Cerebellar cortex (tissue), 1 donor: ENCODE measurements around the gene REEP5.
"Not testable (repeated sequence)": the region's sequence is repeated elsewhere in the genome, so short reads cannot be mapped to it uniquely, and the experiment has no call there.

Experiments used
- DNase-seq: peaks from one replicate; pipeline ENCODE4 v3.0.0-alpha.2; 2015; ENCODE audit warnings: low spot score

The REEP5 gene

DNA sequence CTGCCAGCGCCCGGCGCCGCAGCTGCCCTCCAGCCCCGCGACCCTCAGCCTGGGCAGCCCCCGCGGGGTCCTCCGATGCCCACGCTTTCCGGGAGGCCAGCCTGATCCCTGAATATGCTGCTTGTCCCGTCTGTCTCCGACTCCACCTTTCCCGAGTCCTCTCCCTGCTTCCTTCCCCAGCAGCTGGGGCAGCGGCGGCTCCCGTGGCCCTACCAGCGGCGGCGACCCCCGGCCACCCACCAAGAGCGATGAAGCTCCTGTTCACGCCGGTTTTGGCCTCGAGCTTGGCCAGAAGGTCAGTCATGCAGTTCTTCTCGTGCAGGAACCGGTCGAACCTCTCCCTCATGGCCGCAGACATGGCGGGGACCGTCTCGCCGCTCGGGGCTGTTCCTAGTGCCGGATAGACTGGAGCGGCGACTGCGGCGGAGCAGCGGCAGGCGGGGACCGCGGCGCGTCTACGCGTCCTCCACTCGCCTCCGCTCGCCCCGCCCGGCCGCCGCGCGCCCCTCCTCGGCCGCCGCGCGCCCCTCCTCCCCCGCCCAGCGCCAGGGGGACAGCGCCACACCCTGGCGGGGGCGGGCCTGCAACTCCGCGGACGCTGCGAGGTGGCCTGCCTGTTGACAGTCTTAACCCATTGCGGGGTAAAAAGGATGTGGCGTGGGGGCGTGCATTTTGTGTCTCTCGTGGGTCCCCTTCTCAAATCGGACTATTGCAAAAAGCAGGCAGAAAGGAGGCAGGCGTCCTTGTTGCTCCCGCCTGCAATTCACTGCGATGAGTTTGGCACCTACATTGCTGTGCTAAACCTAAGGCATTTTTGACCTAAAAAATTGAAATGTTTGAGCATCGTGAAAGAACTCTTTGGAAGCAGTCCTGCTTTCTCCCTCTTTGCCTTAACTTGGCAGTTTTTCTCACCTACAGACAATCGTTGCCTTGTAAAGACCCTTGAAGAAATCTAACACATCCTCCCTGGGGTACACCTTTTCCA, at the start of gene REEP5:
Gene REEP5, minus strand, starts transcription at position 395 of the 985 bp plus-strand sequence. Its CDS starts 37 bp downstream, at position 358.
- DNase-seq = peak; percentile 74

- DNase-seq = no peak
These were observed 49.2 kb upstream of the REEP5 start for GRCh38 chr5:112971276-112971675.

GRCh38 chr5:112968411-112969106, 46.5 kb upstream of the REEP5 start:
- DNase-seq = no peak

DNA sequence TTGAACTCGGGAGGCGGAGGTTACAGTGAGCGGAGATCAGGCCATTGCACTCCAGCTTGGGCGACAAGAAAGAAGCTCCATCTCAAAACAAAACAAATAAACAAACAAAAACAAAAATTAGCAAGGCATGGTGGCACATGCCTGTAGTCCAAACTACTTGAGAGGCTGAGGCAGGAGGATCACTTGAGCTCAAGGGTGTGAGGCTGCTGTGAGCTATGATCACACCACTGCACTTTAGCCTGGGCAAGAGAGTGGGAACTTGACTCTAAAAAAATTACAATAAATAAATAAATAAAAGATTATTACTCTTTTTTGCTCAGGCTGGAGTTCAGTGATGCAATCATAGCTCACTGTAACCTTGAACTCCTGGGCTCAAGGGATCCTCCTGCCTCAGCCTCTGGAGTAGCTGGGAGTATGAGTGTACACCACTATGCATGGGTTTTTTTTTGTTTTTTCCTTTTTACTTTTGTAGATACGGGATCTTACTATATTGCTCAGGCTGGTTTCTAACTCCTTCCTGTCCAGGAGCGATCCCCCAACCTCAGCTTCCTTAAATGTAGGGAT, 45.6 kb upstream of the REEP5 start:
- no peak for DNase-seq

- DNase-seq = no peak
These were observed 43.8 kb upstream of the REEP5 start for GRCh38 chr5:112965733-112966306.

- DNase-seq = not testable (repeated sequence)
These were observed 41.3 kb upstream of the REEP5 start for GRCh38 chr5:112963374-112963733.

- DNase-seq = no peak
These were observed 39.0 kb upstream of the REEP5 start for GRCh38 chr5:112960863-112961504.

GRCh38 chr5:112960315-112960714, 38.3 kb upstream of the REEP5 start:
- DNase-seq = no peak

GRCh38 chr5:112959872-112960271, 37.8 kb upstream of the REEP5 start:
- not testable (repeated sequence) for DNase-seq

DNA sequence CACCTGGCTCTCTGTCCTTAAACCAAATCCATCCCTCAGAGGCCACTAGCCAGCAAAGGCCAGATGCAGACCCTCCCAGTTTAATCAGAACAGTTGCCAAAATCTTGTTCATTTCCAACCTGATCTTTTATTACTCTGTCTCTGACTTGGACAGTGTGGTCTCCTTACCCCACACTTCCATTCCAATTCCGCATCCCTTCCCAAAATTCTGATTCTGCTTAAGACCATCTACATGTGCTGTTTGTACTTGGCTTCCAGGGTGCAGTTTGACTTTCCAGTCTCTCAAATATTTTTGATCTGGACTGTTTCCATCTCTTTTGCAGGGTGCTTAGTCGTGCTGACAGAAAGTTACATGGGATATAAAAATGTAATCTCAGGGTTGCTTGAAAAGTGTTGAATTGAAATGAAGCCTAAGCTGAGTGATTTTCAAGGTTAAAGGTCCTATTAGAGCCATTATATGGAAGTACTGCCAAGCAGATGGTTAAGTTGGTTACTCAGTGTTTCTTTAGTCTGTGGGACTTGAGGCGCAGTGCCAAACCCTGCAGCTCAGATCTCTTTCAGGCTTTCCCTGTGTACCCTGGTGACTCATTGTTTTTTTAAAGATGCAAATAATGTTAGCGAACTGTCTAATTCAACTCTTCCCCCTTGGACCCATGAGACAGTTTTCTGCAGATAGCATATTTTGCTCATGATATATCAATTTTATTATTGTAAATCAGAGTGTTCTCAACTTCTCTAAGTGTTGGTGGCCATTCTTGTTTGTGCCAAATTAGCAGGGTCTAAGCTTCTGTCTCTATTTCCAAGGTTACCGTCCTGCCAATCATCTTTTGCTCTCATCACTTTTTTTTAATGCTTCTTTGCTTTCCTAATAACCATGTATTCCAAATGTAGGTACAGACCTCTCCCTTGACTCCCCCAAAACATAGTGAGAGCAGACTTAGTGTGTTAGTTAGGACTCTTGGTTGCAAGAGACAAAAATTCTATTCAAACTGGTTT, 36.4 kb upstream of the REEP5 start:
- DNase-seq = no peak

- no peak for DNase-seq
These were observed 35.2 kb upstream of the REEP5 start for GRCh38 chr5:112957036-112957808.

DNA sequence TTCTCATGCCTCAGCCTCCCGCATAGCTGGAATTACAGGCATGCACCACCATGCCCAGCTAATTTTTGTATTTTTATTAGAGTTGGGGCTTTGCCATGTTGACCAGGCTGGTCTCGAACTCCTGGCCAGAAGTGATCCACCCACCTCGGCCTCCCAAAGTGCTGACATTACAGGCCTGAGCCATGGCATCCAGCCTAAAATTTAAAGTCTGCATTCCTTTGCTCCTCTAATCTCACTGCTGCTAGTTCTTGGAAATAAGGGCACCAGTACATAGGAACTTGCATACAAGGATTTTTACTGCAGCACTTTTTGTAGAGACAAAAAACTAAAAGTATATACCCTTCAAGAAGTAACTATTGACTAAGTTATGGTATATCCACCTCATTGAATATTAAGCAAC, 34.6 kb upstream of the REEP5 start:
- DNase-seq = no peak

DNA sequence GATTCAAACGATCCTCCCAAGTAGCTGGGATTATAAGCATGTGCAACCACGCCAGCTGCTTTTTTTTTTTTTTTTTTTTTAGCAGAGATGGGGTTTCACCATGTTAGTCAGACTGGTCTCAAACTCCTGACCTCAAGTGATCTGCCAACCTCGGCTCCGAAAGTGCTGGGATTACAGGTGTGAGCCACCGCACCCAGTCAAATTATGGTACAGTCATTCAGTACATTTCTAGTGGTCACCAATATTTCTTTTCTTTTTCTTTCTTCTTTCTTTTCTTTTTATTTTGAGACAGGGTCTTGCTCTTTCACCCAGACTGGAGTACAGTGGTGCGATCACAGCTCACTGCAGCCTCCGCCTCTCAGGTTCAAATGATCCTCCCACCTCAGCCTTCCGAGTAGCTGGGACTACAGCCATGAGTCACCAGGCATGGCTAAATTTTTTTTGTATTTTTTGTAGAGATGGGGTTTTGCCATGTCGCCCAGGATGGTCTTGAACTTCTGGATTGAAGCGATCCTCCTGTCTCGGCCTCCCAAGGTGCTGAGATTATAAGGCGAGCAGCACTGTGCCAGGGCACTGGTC, 29.2 kb upstream of the REEP5 start:
- no peak for DNase-seq

DNA sequence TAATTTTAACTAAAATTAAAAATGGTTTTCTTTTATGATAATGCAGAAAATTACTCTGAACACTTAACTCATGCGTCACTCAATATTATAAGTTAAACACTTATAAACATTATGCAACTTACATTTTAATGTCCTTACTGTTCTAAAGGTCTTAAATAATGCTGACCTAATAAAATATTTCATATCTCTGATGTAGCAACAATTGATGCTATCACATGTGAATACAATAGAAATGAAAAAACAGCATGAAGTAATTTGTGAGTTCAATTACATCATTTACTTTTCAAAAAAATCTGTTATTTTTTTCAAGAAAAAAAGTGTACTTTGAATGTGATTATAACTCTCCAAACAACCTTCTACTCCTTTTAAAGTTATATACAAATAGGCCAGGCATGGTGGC, 26.4 kb upstream of the REEP5 start:
- no peak for DNase-seq

DNA sequence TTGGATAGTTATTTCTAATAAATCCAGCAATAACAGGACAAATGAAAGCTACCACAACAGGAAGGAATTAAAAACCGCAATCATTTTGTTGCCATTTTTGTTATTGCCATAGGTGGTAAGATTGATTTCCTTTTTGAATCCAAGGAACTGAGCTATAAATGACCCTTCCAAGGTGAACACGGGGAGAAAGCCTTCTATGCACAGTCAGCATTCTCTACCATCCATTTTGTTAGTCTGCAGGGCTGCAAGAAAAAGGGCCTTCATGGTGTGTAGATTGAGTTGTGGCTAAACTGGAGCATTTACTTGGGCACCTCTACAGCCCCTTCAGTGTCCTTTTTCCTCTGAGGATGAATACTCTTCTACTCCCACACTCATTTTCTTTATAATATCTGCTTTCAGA, 18.6 kb upstream of the REEP5 start:
- DNase-seq = no peak

DNA sequence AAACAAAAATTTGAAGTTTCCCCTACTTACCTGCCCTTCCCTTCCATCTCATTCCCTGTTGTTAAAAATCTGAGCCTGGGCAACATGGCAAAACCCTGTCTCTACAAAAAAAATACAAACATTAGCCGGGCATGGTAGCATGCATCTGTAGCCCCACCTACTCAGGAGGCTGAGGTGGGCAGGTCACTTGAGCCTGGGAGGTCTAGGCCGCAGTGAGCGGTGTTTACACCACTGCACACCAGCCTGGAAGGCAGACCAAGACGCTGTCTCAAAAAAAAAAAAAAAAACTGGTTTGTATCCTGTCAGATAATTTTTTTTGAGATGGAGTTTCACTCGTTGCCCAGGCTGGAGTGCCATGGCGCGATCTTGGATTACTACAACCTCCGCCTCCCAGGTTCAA, 16.3 kb upstream of the REEP5 start:
- DNase-seq = no peak

GRCh38 chr5:112935675-112936074, 13.6 kb upstream of the REEP5 start:
- DNase-seq = no peak

- no peak for DNase-seq
These were observed 12.3 kb upstream of the REEP5 start for GRCh38 chr5:112934366-112934663.

GRCh38 chr5:112933651-112934365, 11.8 kb upstream of the REEP5 start:
- DNase-seq = no peak
